ENCODE results near the gene ARHGEF28. TPM values are rescaled to one million over a fixed set of nuclear protein-coding genes. Genes with fewer than 3 reads are reported as not detected.

The ARHGEF28 gene
- total RNA-seq, 6 experiments from 2014 or later: 3.0 to 14.9 (median 6.4) TPM

GRCh38 chr5:73797132-73797510 lies 171.1 kb downstream of the ARHGEF28 start:
- Histone ChIP-seq H3K27ac (no peak overlapping the region), H3K4me3 (no peak overlapping the region), H3K4me1 (no peaks in the 10 kb centered on the region), H3K36me3 (peaks cover 0 to 5% (median 0%) of the 10 kb centered on the region in 4 donors), H3K9me3 (no peaks in the 10 kb centered on the region), H3K27me3 (no peaks in the 10 kb centered on the region)
- no peak for TF ChIP-seq POLR2A (IDR thresholded peaks at IDR 0.05)
- no peak for TF ChIP-seq CTCF (IDR thresholded peaks at IDR 0.05)
- 100% methylated on average over 1 of the region's 1 CpG for WGBS (ENCODE audit: insufficient coverage, low coverage, low lambda C conversion rate, missing lambda C conversion rate)
- intact Hi-C loops (cut with DNase I): no loop called here
- DNase-seq (no peak), ATAC-seq (no peak)

GRCh38 chr5:73799401-73799972 lies 173.5 kb downstream of the ARHGEF28 start:
- Histone ChIP-seq H3K9me3 (no peaks in the 10 kb centered on the region), H3K27me3 (no peaks in the 10 kb centered on the region), H3K4me3 (no peak overlapping the region), H3K36me3 (peaks cover 0 to 5% (median 0%) of the 10 kb centered on the region in 4 donors), H3K27ac (no peak overlapping the region), H3K4me1 (no peaks in the 10 kb centered on the region)
- DNase-seq: no peak
- TF ChIP-seq CTCF (IDR thresholded peaks at IDR 0.05) (no peak), POLR2A (IDR thresholded peaks at IDR 0.05) (no peak)
- intact Hi-C loops (cut with DNase I): no loop called here
- WGBS (ENCODE audit: insufficient coverage, low coverage, low lambda C conversion rate, missing lambda C conversion rate): 100% methylated on average over 2 of the region's 3 CpGs
- no peak for ATAC-seq

- no peak overlapping the region for H3K27ac ChIP-seq
- 82% methylated on average over 2 of the region's 2 CpGs for WGBS (ENCODE audit: insufficient coverage, low coverage, low lambda C conversion rate, missing lambda C conversion rate)
- TF ChIP-seq POLR2A (IDR thresholded peaks at IDR 0.05) (no peak), CTCF (IDR thresholded peaks at IDR 0.05) (no peak)
- H3K9me3 ChIP-seq: no peaks in the 10 kb centered on the region
- no peak overlapping the region for H3K4me3 ChIP-seq
- DNase-seq (no peak), ATAC-seq (no peak)
- H3K27me3 ChIP-seq: no peaks in the 10 kb centered on the region
- peaks cover 0 to 5% (median 0%) of the 10 kb centered on the region in 4 donors for H3K36me3 ChIP-seq
- intact Hi-C loops (cut with DNase I): no loop called here
- H3K4me1 ChIP-seq: no peaks in the 10 kb centered on the region
Observed at GRCh38 chr5:73801686-73802085, 175.7 kb downstream of the ARHGEF28 start.

GRCh38 chr5:73805449-73805848 lies 179.5 kb downstream of the ARHGEF28 start:
- Histone ChIP-seq H3K36me3 (no peaks in the 10 kb centered on the region), H3K27me3 (no peaks in the 10 kb centered on the region), H3K9me3 (no peaks in the 10 kb centered on the region), H3K4me3 (no peak overlapping the region), H3K4me1 (no peaks in the 10 kb centered on the region), H3K27ac (no peak overlapping the region)
- 43% methylated on average over 3 of the region's 3 CpGs for WGBS (ENCODE audit: insufficient coverage, low coverage, low lambda C conversion rate, missing lambda C conversion rate)
- ATAC-seq: peak in 1 of 4 donors; percentile 11
- DNase-seq: no peak
- TF ChIP-seq POLR2A (IDR thresholded peaks at IDR 0.05) (no peak), CTCF (IDR thresholded peaks at IDR 0.05) (no peak)
- intact Hi-C loops (cut with DNase I): no loop called here

GRCh38 chr5:73808911-73809310 lies 182.9 kb downstream of the ARHGEF28 start:
- ATAC-seq: no peak
- H3K4me1 ChIP-seq: no peaks in the 10 kb centered on the region
- no peaks in the 10 kb centered on the region for H3K36me3 ChIP-seq
- no peak overlapping the region for H3K4me3 ChIP-seq
- WGBS (ENCODE audit: insufficient coverage, low coverage, low lambda C conversion rate, missing lambda C conversion rate): 95% methylated on average over 2 of the region's 2 CpGs
- no peak for DNase-seq
- H3K9me3 ChIP-seq: no peaks in the 10 kb centered on the region
- TF ChIP-seq CTCF (IDR thresholded peaks at IDR 0.05) (no peak), POLR2A (IDR thresholded peaks at IDR 0.05) (no peak)
- no peaks in the 10 kb centered on the region for H3K27me3 ChIP-seq
- H3K27ac ChIP-seq: no peak overlapping the region
- intact Hi-C loops (cut with DNase I): no loop called here

Data from right lobe of liver (tissue), 6 donors.